H1 (cell line): ENCODE results near the gene NBEA. TPM values are rescaled to one million over a fixed set of nuclear protein-coding genes. Genes with fewer than 3 reads are reported as not detected.

Experiments
- CTCF ChIA-PET: fragments of 300-600 bp; sonication (Branson Sonifier 250); formaldehyde crosslinking; loops from one replicate; lab custom pipeline; 2021; ENCODE audit not compliant: partially characterized antibody; lab: Charles Lee
- POLR2A ChIA-PET: fragments of 300-600 bp; sonication (Branson Sonifier 250); formaldehyde crosslinking; loops from one replicate; lab custom pipeline; 2021; ENCODE audit warnings: inconsistent platforms; ENCODE audit not compliant: partially characterized antibody; lab: Charles Lee
- DNase-seq, 2 experiments: peaks; one replicate each; pipeline versions ENCODE4 v3.0.0 to v3.0.0-alpha.2; 2010 to 2022; ENCODE audit warnings: low spot score in 2 of 2, low read depth in 1 of 2, mixed read lengths in 1 of 2
- FAIRE-seq: peaks from 2 replicates; lab custom pipeline; 2011; peaks lifted over from hg19 to GRCh38; lab: Jason Lieb, UNC
- H2AFZ ChIP-seq: 2 replicates; pipeline ENCODE4 v1.8.1; 2012; ENCODE audit warnings: low read length, inconsistent platforms
- H2AK5ac ChIP-seq: 2 replicates; pipeline ENCODE4 v1.6.1; 2013; ENCODE audit warnings: low read depth, low read length
- H2BK120ac ChIP-seq: replicated peaks from 2 replicates; pipeline ENCODE3; 2013; ENCODE audit warnings: low read depth, low read length, inconsistent platforms
- H2BK12ac ChIP-seq: 2 replicates; pipeline ENCODE4 v1.6.1; 2013; ENCODE audit warnings: low read depth, low read length
- H2BK15ac ChIP-seq: 2 replicates; pipeline ENCODE4 v1.6.1; 2013; ENCODE audit warnings: low read length
- H2BK20ac ChIP-seq: 2 replicates; pipeline ENCODE4 v1.6.1; 2013; ENCODE audit warnings: low read length
- H2BK5ac ChIP-seq: 2 replicates; pipeline ENCODE4 v1.6.1; 2013; ENCODE audit warnings: low read depth, low read length
- H3K14ac ChIP-seq: 2 replicates; pipeline ENCODE4 v1.6.1; 2013; ENCODE audit warnings: inconsistent platforms; ENCODE audit not compliant: insufficient read length
- H3K18ac ChIP-seq: 2 replicates; pipeline ENCODE4 v1.6.1; 2013; ENCODE audit warnings: low read length; ENCODE audit errors: extremely low read depth
- H3K23ac ChIP-seq: 2 replicates; pipeline ENCODE4 v1.6.1; 2013; ENCODE audit warnings: inconsistent platforms; ENCODE audit not compliant: insufficient read length
- H3K23me2 ChIP-seq: 2 replicates; pipeline ENCODE4 v1.6.1; 2013; ENCODE audit warnings: low read depth, low read length
- H3K27ac ChIP-seq: 2 replicates; pipeline ENCODE4 v1.6.1; 2011; ENCODE audit warnings: low read depth, low read length, inconsistent platforms
- H3K27me3 ChIP-seq, 4 experiments: replicated peaks in 1 of 4; 1 replicate in 1 of 4; 2 replicates in 3 of 4; pipeline versions ENCODE4 v1.6.1 to v1.8.1; 2011 to 2013; ENCODE audit warnings: low read length in 3 of 4, mild to moderate bottlenecking in 3 of 4, inconsistent platforms in 2 of 4, mixed read lengths in 2 of 4, moderate library complexity in 1 of 4; ENCODE audit not compliant: control insufficient read depth in 3 of 4, insufficient read depth in 3 of 4; ENCODE audit errors: extremely low read depth in 1 of 4
- H3K36me3 ChIP-seq, 4 experiments: 2 replicates each; pipeline versions ENCODE4 v1.6.1 to v1.8.1; 2011 to 2013; ENCODE audit warnings: mild to moderate bottlenecking in 4 of 4, low read length in 3 of 4, moderate library complexity in 2 of 4, control low read depth in 1 of 4, inconsistent platforms in 1 of 4; ENCODE audit not compliant: insufficient read depth in 4 of 4, control insufficient read depth in 2 of 4
- H3K4ac ChIP-seq: replicated peaks from 2 replicates; pipeline ENCODE3; 2013; ENCODE audit warnings: low read length, low read depth, mixed read lengths, inconsistent platforms; ENCODE audit not compliant: insufficient read length
- H3K4me1 ChIP-seq, 4 experiments: replicated peaks in 1 of 4; 1 replicate in 1 of 4; 2 replicates in 3 of 4; pipeline versions ENCODE4 v1.6.1 to v1.8.1; 2011 to 2013; ENCODE audit warnings: low read length in 3 of 4, inconsistent platforms in 2 of 4, mixed read lengths in 1 of 4; ENCODE audit not compliant: insufficient read depth in 4 of 4, control insufficient read depth in 3 of 4
- H3K4me2 ChIP-seq, 2 experiments: 2 replicates each; pipeline versions ENCODE4 v1.6.1 to v1.8.1; 2011 to 2013; ENCODE audit warnings: low read depth in 2 of 2, low read length in 2 of 2, control low read depth in 1 of 2, inconsistent platforms in 1 of 2, mild to moderate bottlenecking in 1 of 2; ENCODE audit not compliant: insufficient read depth in 1 of 2
- H3K4me3 ChIP-seq, 4 experiments: fragments of 200-600, 300-600 bp in 1 of 4; sonication (generic), shearing (Covaris generic), sonication (Bioruptor Twin) in 1 of 4; 2 replicates each; pipeline versions ENCODE4 v1.5.1 to v1.8.1; 2011 to 2016; ENCODE audit warnings: low read length in 4 of 4, low read depth in 3 of 4, control low read depth in 2 of 4, inconsistent platforms in 2 of 4, mild to moderate bottlenecking in 2 of 4, mixed read lengths in 1 of 4, moderate library complexity in 1 of 4; ENCODE audit not compliant: insufficient read depth in 2 of 4; ENCODE audit errors: extremely low read depth in 1 of 4
- H3K56ac ChIP-seq: replicated peaks from 2 replicates; pipeline ENCODE3; 2013; ENCODE audit warnings: low read depth, mild to moderate bottlenecking, mixed read lengths, low read length, inconsistent platforms; ENCODE audit not compliant: insufficient read length
- H3K79me1 ChIP-seq: 2 replicates; pipeline ENCODE4 v1.6.1; 2013; ENCODE audit warnings: low read depth, low read length, control low read depth
- H3K79me2 ChIP-seq, 2 experiments: 2 replicates each; pipeline versions ENCODE4 v1.6.1 to v1.8.1; 2012 to 2013; ENCODE audit warnings: low read length in 2 of 2, mild to moderate bottlenecking in 2 of 2, inconsistent platforms in 1 of 2; ENCODE audit not compliant: insufficient read depth in 2 of 2, control insufficient read depth in 1 of 2
- H3K9ac ChIP-seq, 4 experiments: replicated peaks in 1 of 4; 1 replicate in 1 of 4; 2 replicates in 3 of 4; pipeline versions ENCODE4 v1.6.1 to v1.8.1; 2011 to 2013; ENCODE audit warnings: low read depth in 3 of 4, low read length in 3 of 4, control low read depth in 2 of 4, mild to moderate bottlenecking in 2 of 4, moderate library complexity in 2 of 4, inconsistent platforms in 1 of 4; ENCODE audit errors: extremely low read depth in 1 of 4
- H3K9me3 ChIP-seq, 2 experiments: 2 replicates each; pipeline versions ENCODE4 v1.6.1 to v1.8.1; 2012 to 2013; ENCODE audit warnings: mild to moderate bottlenecking in 2 of 2, moderate library complexity in 2 of 2, control low read depth in 1 of 2, inconsistent platforms in 1 of 2, low read depth in 1 of 2, low read length in 1 of 2, mixed read lengths in 1 of 2; ENCODE audit not compliant: insufficient read depth in 2 of 2
- H4K20me1 ChIP-seq, 2 experiments: replicated peaks in 1 of 2; 2 replicates each; pipeline versions ENCODE3 to v1.8.1; 2011 to 2013; ENCODE audit warnings: inconsistent platforms in 2 of 2, low read length in 2 of 2, mild to moderate bottlenecking in 1 of 2; ENCODE audit not compliant: insufficient read depth in 2 of 2, control insufficient read depth in 1 of 2
- H4K5ac ChIP-seq: 2 replicates; pipeline ENCODE4 v1.6.1; 2013; ENCODE audit warnings: low read length, low read depth, mixed read lengths, inconsistent platforms; ENCODE audit not compliant: insufficient read length
- H4K8ac ChIP-seq: 2 replicates; pipeline ENCODE4 v1.8.0; 2013; ENCODE audit warnings: mild to moderate bottlenecking, moderate library complexity, low read length, inconsistent platforms; ENCODE audit not compliant: insufficient read depth; ENCODE audit errors: extremely low read depth
- H4K91ac ChIP-seq: replicated peaks from 2 replicates; pipeline ENCODE3; 2013; ENCODE audit warnings: low read length, mixed read lengths, inconsistent platforms; ENCODE audit not compliant: insufficient read length
- BACH1 ChIP-seq: IDR thresholded peaks from 2 replicates; pipeline ENCODE4 v1.6.1; 2012; ENCODE audit warnings: low read length, improper control_type of control experiment
- POU5F1 ChIP-seq: IDR thresholded peaks from 2 replicates; pipeline ENCODE4 v1.6.1; 2011; ENCODE audit warnings: low read depth, mild to moderate bottlenecking, low read length, moderate library complexity
- polyA plus RNA-seq, 7 experiments: library from polyadenylated mRNA; depleted of rRNA in 3 of 7; stranded (reverse) in 5 of 7; unstranded in 2 of 7; fragments of >200 nt in 5 of 7; fragments of 200-250 nt in 2 of 7; gene quantifications; 1 replicate in 5 of 7; 2 replicates in 1 of 7; 4 replicates in 1 of 7; pipeline versions ENCODE4 v1.2.1 to v1.2.3, GENCODE V29; 2011 to 2013; ENCODE audit warnings: missing spikeins in 2 of 7, mixed read lengths in 2 of 7
- total RNA-seq: library from RNA; stranded (reverse); fragmentation: NEBNext Ultra II Directional; extraction: Animal tissue kit (Norgen Biotek cat#: 25700); gene quantifications from 2 replicates; pipeline ENCODE4 v1.2.1, GENCODE V29; 2021

The NBEA gene
- total and polyA plus RNA-seq, 2 of the 8 experiments (the other 6 are each of a cell fraction or from before 2014, with no cell fraction given): 14.2 to 21.5 TPM

DNA sequence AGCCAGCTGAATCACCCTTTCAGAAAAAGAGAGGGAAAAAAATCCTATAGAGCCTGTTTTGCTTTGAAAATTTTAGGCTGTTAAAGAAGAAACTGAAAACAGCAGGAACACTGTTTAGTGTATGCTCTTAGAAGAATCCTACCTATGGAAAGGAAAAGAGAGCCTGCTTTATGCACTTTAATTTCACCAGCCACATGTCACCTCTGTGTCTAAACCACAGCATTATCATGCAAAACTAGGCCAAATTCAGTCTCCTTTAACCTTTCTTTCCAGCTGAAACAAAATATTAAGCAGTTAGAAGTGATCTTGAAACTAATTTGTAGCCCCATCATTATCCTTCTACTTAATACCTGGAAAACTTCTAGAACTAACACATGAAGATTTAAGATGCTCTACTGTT, 631.6 kb downstream of the NBEA start:
- no peak for DNase-seq
- Histone ChIP-seq H2AFZ (no peak overlapping the region), H3K14ac (no peak overlapping the region), H2BK5ac (no peak overlapping the region), H3K36me3 (no peaks in the 10 kb centered on the region), H2BK15ac (no peak overlapping the region)
- CTCF ChIA-PET: interaction anchor here (1.6 kb wide), 1 partner anchor 57 kb away, joined by 5 read pairs; no protein-coding TSS in a partner anchor
- TF ChIP-seq BACH1 (no peak), POU5F1 (peak; percentile 66; the same call in 1 of the 2 replicates)
- TF ChIP-seq, all 59 proteins: peak for 1
- H3K4me3 ChIP-seq: no peak overlapping the region
- H3K79me2 ChIP-seq: no peaks in the 10 kb centered on the region
- no peak overlapping the region for H3K23ac ChIP-seq
- no peaks in the 10 kb centered on the region for H3K79me1 ChIP-seq
- H4K20me1 ChIP-seq: no peaks in the 10 kb centered on the region
- peak overlapping the region in 1 of 2 experiments; percentile 2; a peak in 1 of 4 replicates for H3K4me2 ChIP-seq
- peak; percentile 60 for FAIRE-seq
- H2BK12ac ChIP-seq: no peak overlapping the region
- no peaks in the 10 kb centered on the region for H3K23me2 ChIP-seq
- no peak overlapping the region for H2AK5ac ChIP-seq
- H2BK20ac ChIP-seq: no peak overlapping the region
- H3K27ac ChIP-seq: no peak overlapping the region
- peaks cover 0 to 8% (median 4%) of the 10 kb centered on the region in 4 experiments; a peak in 2 of 7 replicates for H3K4me1 ChIP-seq
- no peak overlapping the region for H4K5ac ChIP-seq
- no peak overlapping the region for H3K56ac ChIP-seq
- H3K4ac ChIP-seq: no peak overlapping the region
- no peaks in the 10 kb centered on the region for H3K9me3 ChIP-seq
- no peaks in the 10 kb centered on the region for H3K27me3 ChIP-seq
- no peak overlapping the region for H3K18ac ChIP-seq
- POLR2A ChIA-PET: no interaction called here
- no peak overlapping the region for H2BK120ac ChIP-seq
- no peak overlapping the region for H3K9ac ChIP-seq
- no peak overlapping the region for H4K8ac ChIP-seq
- H4K91ac ChIP-seq: no peak overlapping the region
